Activated naive CD8-positive, alpha-beta T cell treated with anti-CD3 and anti-CD28 coated beads for 36 hours (primary cell): ENCODE results near the gene FOXC1. TPM values are rescaled to one million over a fixed set of nuclear protein-coding genes. Genes with fewer than 3 reads are reported as not detected.
A peak's percentile ranks its signal among the peaks of the same experiment; 100 is the strongest.

Source experiments
- DNase-seq: peaks from one replicate; pipeline ENCODE4 v3.0.0; 2021
- H3K27ac Mint-ChIP-seq: one replicate; pipeline ENCODE4 v1.8.0; 2022; ENCODE audit warnings: mild to moderate bottlenecking, moderate library complexity, mixed read lengths
- H3K27me3 Mint-ChIP-seq: one replicate; pipeline ENCODE4 v1.8.0; 2022; ENCODE audit warnings: mild to moderate bottlenecking, mixed read lengths
- H3K36me3 Mint-ChIP-seq: one replicate; pipeline ENCODE4 v1.8.0; 2021; ENCODE audit warnings: mild to moderate bottlenecking, mixed read lengths
- H3K4me1 Mint-ChIP-seq: one replicate; pipeline ENCODE4 v1.8.0; 2021; ENCODE audit warnings: mixed read lengths
- H3K4me3 Mint-ChIP-seq: one replicate; pipeline ENCODE4 v1.8.0; 2022; ENCODE audit warnings: mild to moderate bottlenecking, moderate library complexity, mixed read lengths
- H3K9me3 Mint-ChIP-seq: one replicate; pipeline ENCODE4 v1.8.0; 2022; ENCODE audit warnings: mixed read lengths
- total RNA-seq, 2 experiments: library from RNA; stranded (reverse); gene quantifications; one replicate each; pipeline ENCODE4 v1.2.3, GENCODE V29; 2021

The FOXC1 gene
- total RNA-seq, result not detected

GRCh38 chr6:1609648-1610496 lies at the start of gene FOXC1:
Gene FOXC1, plus strand, starts transcription at chr6:1609915. Its CDS starts 531 bp downstream, at chr6:1610446.
- Mint-ChIP-seq H3K4me1 (peaks cover 41% of the 10 kb centered on the region), H3K4me3 (peak within 1 kb of the TSS; percentile 70), H3K27ac (peak within 1 kb of the TSS; percentile 59), H3K36me3 (no peaks in the 10 kb centered on the region), H3K9me3 (no peaks in the 10 kb centered on the region), H3K27me3 (peaks cover 71% of the 10 kb centered on the region)
- DNase-seq, result peak; percentile 56

DNA sequence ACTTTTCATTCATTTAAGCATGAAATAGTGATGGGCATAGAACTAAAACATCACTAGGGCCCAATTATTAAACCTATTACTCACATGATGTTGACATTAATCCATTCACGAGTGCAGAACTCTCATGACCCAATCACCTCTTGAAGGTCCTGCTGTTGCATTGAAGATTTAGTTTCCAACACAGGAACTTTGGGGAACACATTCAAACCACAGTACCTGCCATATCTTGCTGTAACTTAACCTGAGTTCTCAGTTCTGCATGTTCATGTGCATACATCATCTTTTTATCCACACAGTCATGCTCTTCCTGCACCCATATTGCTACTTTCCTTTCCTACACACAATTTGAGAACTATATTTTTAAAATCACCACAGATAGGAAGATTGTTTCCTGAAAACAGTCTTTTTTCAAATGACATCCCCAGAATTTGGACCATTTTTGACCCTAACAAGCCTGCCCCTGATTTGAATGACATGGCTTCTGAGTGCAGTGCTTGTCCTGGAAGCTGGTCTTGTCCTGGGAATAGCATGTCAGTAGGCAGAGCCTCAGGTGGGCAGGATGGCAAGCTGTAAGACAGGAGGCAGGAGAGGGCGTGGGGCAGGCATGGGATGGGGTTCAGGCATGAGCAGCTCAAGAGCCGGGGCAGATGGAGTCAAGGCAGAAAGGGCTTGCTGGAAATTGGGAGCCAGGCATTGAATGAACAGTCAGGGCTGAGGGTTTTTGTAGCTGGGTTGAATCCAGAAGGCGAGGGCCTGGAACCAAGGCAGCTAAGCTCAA lies 49.2 kb upstream of the FOXC1 start:
- Mint-ChIP-seq H3K27ac (no peak overlapping the region), H3K9me3 (peaks cover 3% of the 10 kb centered on the region), H3K4me3 (no peak overlapping the region), H3K27me3 (peaks cover 17% of the 10 kb centered on the region), H3K36me3 (no peaks in the 10 kb centered on the region), H3K4me1 (no peaks in the 10 kb centered on the region)
- no peak for DNase-seq

DNA sequence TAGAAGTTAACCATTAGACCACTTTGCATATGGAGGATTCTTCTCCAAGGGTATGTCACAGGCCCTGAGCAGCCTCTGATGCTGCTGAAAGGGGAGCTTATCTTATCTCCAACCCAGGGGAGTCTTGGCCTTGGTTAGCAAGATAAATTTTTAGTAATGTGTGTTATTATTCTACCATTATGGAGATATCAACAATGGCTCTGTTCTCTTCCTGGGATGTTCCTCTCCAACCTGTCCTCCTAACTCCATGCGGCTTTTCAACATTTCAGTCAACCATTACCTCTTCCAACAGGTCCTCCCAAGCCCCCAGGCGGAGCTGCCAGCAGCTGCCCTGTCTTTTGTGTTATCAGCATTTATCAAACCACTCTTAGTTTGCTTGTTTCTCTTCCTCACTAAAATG lies 48.4 kb upstream of the FOXC1 start:
- no peak for DNase-seq
- no peaks in the 10 kb centered on the region for H3K4me1 Mint-ChIP-seq
- no peak overlapping the region for H3K27ac Mint-ChIP-seq
- peaks cover 3% of the 10 kb centered on the region for H3K9me3 Mint-ChIP-seq
- H3K4me3 Mint-ChIP-seq, result no peak overlapping the region
- peaks cover 17% of the 10 kb centered on the region for H3K27me3 Mint-ChIP-seq
- no peaks in the 10 kb centered on the region for H3K36me3 Mint-ChIP-seq

GRCh38 chr6:1562171-1562955 lies 47.4 kb upstream of the FOXC1 start:
- Mint-ChIP-seq H3K4me3 (no peak overlapping the region), H3K27ac (no peak overlapping the region), H3K27me3 (peaks cover 17% of the 10 kb centered on the region), H3K4me1 (no peaks in the 10 kb centered on the region), H3K9me3 (peaks cover 3% of the 10 kb centered on the region), H3K36me3 (no peaks in the 10 kb centered on the region)
- no peak for DNase-seq

DNA sequence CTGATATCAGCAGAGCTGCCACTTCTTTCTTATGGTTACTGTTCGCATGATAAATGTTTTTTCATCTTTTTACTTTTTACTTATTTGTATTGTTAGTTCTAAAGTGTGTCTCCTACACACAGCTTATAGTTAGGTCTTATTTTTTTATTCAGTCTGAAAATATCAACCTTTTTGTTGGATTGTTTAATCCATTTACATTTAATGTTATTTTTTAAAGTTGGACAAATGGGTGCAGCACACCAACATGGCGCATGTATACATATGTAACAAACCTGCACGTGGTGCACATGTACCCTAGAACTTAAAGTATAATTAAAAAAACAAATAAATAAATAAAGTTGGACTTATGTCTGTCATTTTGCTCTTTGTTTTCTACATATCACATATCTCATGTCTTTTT lies 40.3 kb upstream of the FOXC1 start:
- Mint-ChIP-seq H3K36me3 (peaks cover 2% of the 10 kb centered on the region), H3K27ac (no peak overlapping the region), H3K4me3 (no peak overlapping the region), H3K9me3 (peaks cover 18% of the 10 kb centered on the region), H3K27me3 (peaks cover 14% of the 10 kb centered on the region), H3K4me1 (no peaks in the 10 kb centered on the region)
- no peak for DNase-seq

- no peaks in the 10 kb centered on the region for H3K4me1 Mint-ChIP-seq
- no peak overlapping the region for H3K4me3 Mint-ChIP-seq
- no peak for DNase-seq
- H3K9me3 Mint-ChIP-seq, result peaks cover 16% of the 10 kb centered on the region
- H3K36me3 Mint-ChIP-seq, result peaks cover 2% of the 10 kb centered on the region
- no peak overlapping the region for H3K27ac Mint-ChIP-seq
- peaks cover 8% of the 10 kb centered on the region for H3K27me3 Mint-ChIP-seq
These were observed 38.9 kb upstream of the FOXC1 start for GRCh38 chr6:1570848-1571247.

DNA sequence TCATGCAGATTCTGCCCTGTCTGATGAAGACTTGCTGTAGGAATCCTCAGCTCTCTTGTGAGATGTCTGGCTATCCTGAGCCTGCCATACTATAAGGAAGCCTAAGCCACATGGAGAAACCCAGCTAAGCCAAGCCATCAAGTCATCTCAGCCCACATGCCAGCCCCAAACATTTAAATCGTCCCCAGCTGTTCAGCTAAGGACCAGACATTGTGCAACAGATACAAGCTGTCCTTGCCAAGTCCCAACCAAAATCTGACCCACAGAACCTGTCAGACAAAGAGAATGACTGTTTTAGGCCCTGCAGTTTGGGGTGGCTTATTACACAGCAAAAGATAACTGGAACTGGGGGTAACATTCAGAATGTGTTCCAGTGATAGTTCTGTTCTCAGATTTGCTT lies 36.8 kb upstream of the FOXC1 start:
- H3K9me3 Mint-ChIP-seq, result peaks cover 16% of the 10 kb centered on the region
- no peaks in the 10 kb centered on the region for H3K4me1 Mint-ChIP-seq
- DNase-seq, result no peak
- H3K27ac Mint-ChIP-seq, result no peak overlapping the region
- H3K36me3 Mint-ChIP-seq, result peaks cover 2% of the 10 kb centered on the region
- H3K27me3 Mint-ChIP-seq, result peaks cover 8% of the 10 kb centered on the region
- no peak overlapping the region for H3K4me3 Mint-ChIP-seq

DNA sequence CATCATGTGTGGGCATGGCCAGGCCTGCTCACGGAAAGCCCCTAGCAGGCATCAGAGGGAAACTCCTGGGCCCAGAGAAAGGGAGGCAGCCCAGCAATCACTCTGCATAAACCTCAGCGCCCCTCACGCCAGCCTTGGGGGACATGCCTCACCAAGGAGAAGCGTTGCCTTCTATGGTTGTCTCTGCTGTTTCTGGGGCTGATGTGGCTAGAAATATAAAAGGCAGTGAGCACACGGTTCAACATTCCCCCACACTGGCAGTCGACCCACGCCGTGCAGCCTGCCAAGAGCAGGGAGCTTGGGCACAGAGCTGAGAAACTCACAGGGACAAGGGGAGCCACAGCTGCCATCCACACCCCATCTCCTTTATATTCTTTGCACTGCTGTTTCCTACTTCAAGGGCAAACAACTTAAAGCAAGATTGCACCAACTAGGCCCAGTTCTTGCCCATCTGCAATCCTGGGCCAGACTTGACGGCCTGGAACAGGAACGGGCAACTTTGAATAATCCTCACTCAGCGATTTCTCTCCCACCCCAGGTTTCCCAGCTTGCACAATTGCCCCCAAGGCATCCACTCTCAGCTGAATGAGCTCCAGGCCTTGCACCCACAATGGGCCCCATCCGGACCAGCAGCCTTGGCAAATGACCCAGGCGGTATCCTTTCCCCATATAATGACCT lies 35.5 kb upstream of the FOXC1 start:
- no peak for DNase-seq
- peaks cover 2% of the 10 kb centered on the region for H3K36me3 Mint-ChIP-seq
- H3K9me3 Mint-ChIP-seq, result peaks cover 16% of the 10 kb centered on the region
- no peak overlapping the region for H3K4me3 Mint-ChIP-seq
- peaks cover 8% of the 10 kb centered on the region for H3K27me3 Mint-ChIP-seq
- H3K27ac Mint-ChIP-seq, result no peak overlapping the region
- H3K4me1 Mint-ChIP-seq, result no peaks in the 10 kb centered on the region

- Mint-ChIP-seq H3K4me1 (no peaks in the 10 kb centered on the region), H3K9me3 (peaks cover 16% of the 10 kb centered on the region), H3K36me3 (peaks cover 2% of the 10 kb centered on the region), H3K27me3 (peaks cover 8% of the 10 kb centered on the region), H3K4me3 (no peak overlapping the region), H3K27ac (no peak overlapping the region)
- no peak for DNase-seq
These were observed 34.9 kb upstream of the FOXC1 start for GRCh38 chr6:1574890-1575209.

DNA sequence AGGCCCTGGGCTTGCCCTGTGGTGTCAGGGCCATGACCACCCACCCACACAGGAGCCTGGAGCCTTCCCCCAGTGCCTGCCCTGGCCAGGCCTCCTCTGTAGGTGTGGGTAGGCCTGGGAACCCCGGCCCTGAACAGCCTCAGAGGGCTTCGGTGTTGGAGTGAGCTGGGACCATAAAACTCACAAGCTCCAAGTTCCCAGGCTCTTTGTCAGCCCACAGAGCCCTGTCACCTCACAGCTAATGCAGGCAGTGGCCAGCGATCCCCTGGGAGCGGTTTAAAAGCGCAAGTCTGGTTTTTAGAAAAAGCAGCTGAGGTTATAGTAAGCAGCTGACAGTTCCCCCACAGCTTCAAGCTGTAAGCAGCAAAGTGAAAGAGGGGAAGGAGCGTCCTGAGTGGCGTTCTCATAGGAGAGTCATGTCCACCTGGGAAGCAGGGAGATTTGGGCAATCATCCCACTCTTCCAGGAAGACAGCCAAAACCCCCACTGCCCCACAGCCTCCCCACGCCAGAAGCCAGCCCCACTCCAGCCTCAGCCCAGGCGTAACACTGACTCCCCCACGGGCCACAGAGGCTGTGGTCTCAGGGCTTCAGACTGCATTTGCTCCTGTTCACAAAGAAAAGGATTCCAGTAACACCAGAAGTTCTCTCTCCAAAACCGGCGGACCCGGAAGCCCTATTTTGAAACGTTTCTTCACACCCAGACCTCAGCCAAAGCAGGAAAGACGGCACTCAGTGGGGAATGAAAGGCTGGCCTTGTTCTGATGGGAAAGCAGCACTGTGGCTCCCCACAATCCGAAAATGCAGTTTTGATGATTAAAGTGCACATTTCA lies 34.3 kb upstream of the FOXC1 start:
- DNase-seq, result no peak
- H3K36me3 Mint-ChIP-seq, result peaks cover 2% of the 10 kb centered on the region
- no peak overlapping the region for H3K27ac Mint-ChIP-seq
- H3K27me3 Mint-ChIP-seq, result peaks cover 8% of the 10 kb centered on the region
- no peaks in the 10 kb centered on the region for H3K4me1 Mint-ChIP-seq
- no peak overlapping the region for H3K4me3 Mint-ChIP-seq
- peaks cover 12% of the 10 kb centered on the region for H3K9me3 Mint-ChIP-seq

- peaks cover 6% of the 10 kb centered on the region for H3K9me3 Mint-ChIP-seq
- no peak overlapping the region for H3K4me3 Mint-ChIP-seq
- H3K4me1 Mint-ChIP-seq, result no peaks in the 10 kb centered on the region
- DNase-seq, result no peak
- peaks cover 4% of the 10 kb centered on the region for H3K27me3 Mint-ChIP-seq
- H3K27ac Mint-ChIP-seq, result no peak overlapping the region
- no peaks in the 10 kb centered on the region for H3K36me3 Mint-ChIP-seq
These were observed 33.5 kb upstream of the FOXC1 start for GRCh38 chr6:1576166-1576565.

GRCh38 chr6:1576711-1577110 lies 33.0 kb upstream of the FOXC1 start:
- peaks cover 4% of the 10 kb centered on the region for H3K27me3 Mint-ChIP-seq
- no peak overlapping the region for H3K27ac Mint-ChIP-seq
- H3K4me1 Mint-ChIP-seq, result no peaks in the 10 kb centered on the region
- no peaks in the 10 kb centered on the region for H3K36me3 Mint-ChIP-seq
- peaks cover under 1% of the 10 kb centered on the region for H3K9me3 Mint-ChIP-seq
- H3K4me3 Mint-ChIP-seq, result no peak overlapping the region
- no peak for DNase-seq

DNA sequence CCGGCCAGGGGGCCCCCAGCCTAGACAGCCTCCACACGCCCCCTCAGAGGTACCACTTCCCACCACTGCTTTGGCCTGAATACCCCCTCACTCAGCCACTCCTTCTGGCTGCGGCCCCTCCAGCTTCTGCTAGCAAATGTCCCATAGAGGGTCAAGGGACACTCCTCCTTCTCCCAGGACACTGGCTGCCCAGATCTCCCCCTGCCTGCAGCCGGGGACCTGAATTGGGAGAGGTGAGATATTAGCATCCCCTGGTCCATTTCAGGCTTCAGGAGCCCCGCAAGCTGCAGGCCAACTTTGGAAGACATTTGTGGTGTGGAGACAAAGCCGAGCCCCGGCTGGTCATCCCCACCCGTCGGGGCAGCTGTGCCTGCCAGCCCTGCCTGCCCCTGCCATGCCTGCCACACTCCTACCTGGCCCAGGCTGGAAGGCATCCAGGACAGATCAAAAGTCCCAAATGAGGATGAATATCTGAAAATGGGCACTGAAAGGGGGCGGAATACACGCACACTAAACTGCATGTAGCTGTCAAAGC lies 32.5 kb upstream of the FOXC1 start:
- no peak for DNase-seq
- H3K4me3 Mint-ChIP-seq, result no peak overlapping the region
- no peaks in the 10 kb centered on the region for H3K36me3 Mint-ChIP-seq
- H3K27me3 Mint-ChIP-seq, result peaks cover 4% of the 10 kb centered on the region
- no peaks in the 10 kb centered on the region for H3K4me1 Mint-ChIP-seq
- H3K9me3 Mint-ChIP-seq, result no peaks in the 10 kb centered on the region
- no peak overlapping the region for H3K27ac Mint-ChIP-seq
